ENCODE results near the gene SYK.

The SYK gene

GRCh38 chr9:90909747-90910283 is 108.2 kb downstream of the SYK start:
- DNase-seq, result no peak

GRCh38 chr9:90914196-90914595 is 112.6 kb downstream of the SYK start:
- no peak for DNase-seq

- peak; percentile 71 for DNase-seq
Observed at GRCh38 chr9:90914868-90915483, 113.4 kb downstream of the SYK start.

GRCh38 chr9:90915693-90916092 is 114.1 kb downstream of the SYK start:
- DNase-seq, result no peak

- no peak for DNase-seq
Observed at GRCh38 chr9:90916147-90916734, 114.6 kb downstream of the SYK start.

- DNase-seq, result no peak
Observed at GRCh38 chr9:90919883-90920282, 118.3 kb downstream of the SYK start.

- DNase-seq, result no peak
Observed at GRCh38 chr9:90921104-90921503, 119.5 kb downstream of the SYK start.

GRCh38 chr9:90921969-90922368 is 120.3 kb downstream of the SYK start:
- DNase-seq, result no peak

GRCh38 chr9:90925581-90926257 is 124.1 kb downstream of the SYK start:
- no peak for DNase-seq

GRCh38 chr9:90926936-90927335 is 125.3 kb downstream of the SYK start:
- no peak for DNase-seq

- no peak for DNase-seq
Observed at GRCh38 chr9:90927496-90927895, 125.9 kb downstream of the SYK start.

- no peak for DNase-seq
Observed at GRCh38 chr9:90929626-90930025, 128.0 kb downstream of the SYK start.

GRCh38 chr9:90933468-90933867 is 131.8 kb downstream of the SYK start:
- DNase-seq, result no peak

- no peak for DNase-seq
Observed at GRCh38 chr9:90939351-90939750, 137.7 kb downstream of the SYK start.

GRCh38 chr9:90940280-90940679 is 138.7 kb downstream of the SYK start:
- no peak for DNase-seq

GRCh38 chr9:90941661-90942060 is 140.0 kb downstream of the SYK start:
- DNase-seq, result no peak

- DNase-seq, result no peak
Observed at GRCh38 chr9:90942555-90942954, 140.9 kb downstream of the SYK start.

GRCh38 chr9:90943341-90943740 is 141.7 kb downstream of the SYK start:
- no peak for DNase-seq

- no peak for DNase-seq
Observed at GRCh38 chr9:90945336-90945735, 143.7 kb downstream of the SYK start.

- no peak for DNase-seq
Observed at GRCh38 chr9:90946982-90947381, 145.4 kb downstream of the SYK start.
